Endothelial cell (in vitro differentiated cells): ENCODE measurements around the gene VBP1. TPM values are rescaled to one million over a fixed set of nuclear protein-coding genes. Genes with fewer than 3 reads are reported as not detected.

Experiments used
- DNase-seq: peaks from one replicate; pipeline ENCODE4 v3.0.0; 2021; ENCODE audit warnings: low spot score
- H3K27ac Mint-ChIP-seq: one replicate; pipeline ENCODE4 v1.8.0; 2021; ENCODE audit warnings: mixed read lengths, inconsistent platforms; ENCODE audit not compliant: unreplicated experiment
- H3K27me3 Mint-ChIP-seq: one replicate; pipeline ENCODE4 v1.8.0; 2021; ENCODE audit warnings: mild to moderate bottlenecking, moderate library complexity, mixed read lengths, inconsistent platforms; ENCODE audit not compliant: unreplicated experiment
- H3K36me3 Mint-ChIP-seq: one replicate; pipeline ENCODE4 v1.8.0; 2021; ENCODE audit warnings: mild to moderate bottlenecking, low read depth, mixed read lengths, inconsistent platforms; ENCODE audit not compliant: unreplicated experiment
- H3K4me1 Mint-ChIP-seq: one replicate; pipeline ENCODE4 v1.8.0; 2021; ENCODE audit warnings: mild to moderate bottlenecking, mixed read lengths, inconsistent platforms; ENCODE audit not compliant: unreplicated experiment
- H3K4me3 Mint-ChIP-seq: one replicate; pipeline ENCODE4 v1.8.0; 2021; ENCODE audit warnings: mild to moderate bottlenecking, mixed read lengths, inconsistent platforms; ENCODE audit not compliant: unreplicated experiment
- H3K9me3 Mint-ChIP-seq: one replicate; pipeline ENCODE4 v1.8.0; 2021; ENCODE audit warnings: mixed read lengths, inconsistent platforms; ENCODE audit not compliant: unreplicated experiment
- CTCF ChIP-seq: fragments of 200-600 bp; sonication (generic); IDR thresholded peaks from one replicate; pipeline ENCODE4 v1.5.0; 2021; ENCODE audit warnings: antibody characterized with exemption; ENCODE audit not compliant: unreplicated experiment
- total RNA-seq: library from RNA; stranded (reverse); fragmentation: NEBNext Ultra II Directional; extraction: Animal tissue kit (Norgen Biotek cat#: 25700); gene quantifications from one replicate; pipeline ENCODE4 v1.2.1, GENCODE V29; 2021; ENCODE audit not compliant: unreplicated experiment

Gene VBP1
- total RNA-seq, 1 donor from 2014 or later: 39.0 TPM

GRCh38 chrX:155211208-155211607, 5.1 kb upstream of the VBP1 start:
- no peak for TF ChIP-seq CTCF
- H3K27ac Mint-ChIP-seq: no peak overlapping the region
- H3K27me3 Mint-ChIP-seq: peaks cover 2% of the 10 kb centered on the region
- H3K4me3 Mint-ChIP-seq: no peak overlapping the region
- H3K36me3 Mint-ChIP-seq: no peaks in the 10 kb centered on the region
- H3K9me3 Mint-ChIP-seq: no peaks in the 10 kb centered on the region
- peaks cover 17% of the 10 kb centered on the region for H3K4me1 Mint-ChIP-seq
- no peak for DNase-seq

- no peak overlapping the region for H3K27ac Mint-ChIP-seq
- TF ChIP-seq CTCF: no peak
- no peaks in the 10 kb centered on the region for H3K9me3 Mint-ChIP-seq
- H3K27me3 Mint-ChIP-seq: peaks cover 2% of the 10 kb centered on the region
- peaks cover 26% of the 10 kb centered on the region for H3K4me1 Mint-ChIP-seq
- DNase-seq: no peak
- H3K4me3 Mint-ChIP-seq: no peak overlapping the region
- H3K36me3 Mint-ChIP-seq: no peaks in the 10 kb centered on the region
Observed at GRCh38 chrX:155213731-155214130, 2.5 kb upstream of the VBP1 start.

- Mint-ChIP-seq H3K36me3 (no peaks in the 10 kb centered on the region), H3K4me3 (peak overlapping the region; percentile 97), H3K27me3 (peaks cover 2% of the 10 kb centered on the region), H3K4me1 (peaks cover 26% of the 10 kb centered on the region), H3K27ac (peak overlapping the region; percentile 81), H3K9me3 (no peaks in the 10 kb centered on the region)
- TF ChIP-seq CTCF: no peak
- no peak for DNase-seq
Observed at GRCh38 chrX:155215443-155216178, 649 bp upstream of the VBP1 start.

GRCh38 chrX:155216940-155217440, 730 bp downstream of the VBP1 start:
- H3K4me1 Mint-ChIP-seq: peaks cover 26% of the 10 kb centered on the region
- peak overlapping the region; percentile 93 for H3K27ac Mint-ChIP-seq
- TF ChIP-seq CTCF: peak; percentile 35
- H3K27me3 Mint-ChIP-seq: peaks cover 2% of the 10 kb centered on the region
- DNase-seq: no peak
- H3K9me3 Mint-ChIP-seq: no peaks in the 10 kb centered on the region
- peaks cover 7% of the 10 kb centered on the region for H3K36me3 Mint-ChIP-seq
- peak overlapping the region; percentile 97 for H3K4me3 Mint-ChIP-seq

GRCh38 chrX:155218777-155219176, 2.5 kb downstream of the VBP1 start:
- no peak overlapping the region for H3K4me3 Mint-ChIP-seq
- H3K4me1 Mint-ChIP-seq: peaks cover 23% of the 10 kb centered on the region
- H3K27me3 Mint-ChIP-seq: peaks cover 2% of the 10 kb centered on the region
- no peak for DNase-seq
- no peak overlapping the region for H3K27ac Mint-ChIP-seq
- H3K36me3 Mint-ChIP-seq: peaks cover 15% of the 10 kb centered on the region
- TF ChIP-seq CTCF: no peak
- no peaks in the 10 kb centered on the region for H3K9me3 Mint-ChIP-seq
